NT2/D1 (cell line): ENCODE data around the gene LRRC4B.

Source experiments
- SUZ12 ChIP-seq: IDR thresholded peaks from 2 replicates; pipeline ENCODE4 v1.6.1; 2011; ENCODE audit not compliant: insufficient read length, insufficient read depth; ENCODE audit errors: extremely low read depth
- YY1 ChIP-seq: IDR thresholded peaks from 2 replicates; pipeline ENCODE4 v1.6.1; 2011; ENCODE audit not compliant: insufficient read length, insufficient read depth
- ZNF274 ChIP-seq: IDR thresholded peaks from 2 replicates; pipeline ENCODE4 v1.6.1; 2011; ENCODE audit warnings: mild to moderate bottlenecking, low read depth, low read length

- no peak for TF ChIP-seq SUZ12
- no peak for TF ChIP-seq YY1
- no peak for TF ChIP-seq ZNF274
These were observed 67.5 kb downstream of the LRRC4B start for GRCh38 chr19:50500753-50501151.
